Naive thymus-derived CD4-positive, alpha-beta T cell (primary cell): Measurements from ENCODE around the gene TTC39C. TPM values are rescaled to one million over a fixed set of nuclear protein-coding genes. Genes with fewer than 3 reads are reported as not detected.

ENCODE experiments used
- ATAC-seq: fragments of 150-1000 bp; cut with Tn5 transposase; 2 replicates; pipeline ENCODE4 v1.10.0; 2021; ENCODE audit warnings: mild to moderate bottlenecking, moderate library complexity
- CTCF ChIA-PET: fragments of 350-600 bp; sonication (Branson Sonifier 250); formaldehyde crosslinking; loops from one replicate; lab custom pipeline; 2021; ENCODE audit warnings: antibody characterized with exemption; lab: Charles Lee
- POLR2A ChIA-PET: fragments of 350-600 bp; sonication (Branson Sonifier 250); formaldehyde crosslinking; loops from one replicate; lab custom pipeline; 2021; ENCODE audit warnings: antibody characterized with exemption, inconsistent platforms; lab: Charles Lee
- DNase-seq, 9 donors: peaks; one replicate each; pipeline versions ENCODE4 v3.0.0 to v3.0.0-alpha.2; 2020 to 2022; ENCODE audit warnings: mixed read lengths in 1 of 9
- H3K27ac ChIP-seq: one replicate; pipeline ENCODE4 v1.7.0; 2013; ENCODE audit warnings: mild to moderate bottlenecking, low read depth, low read length, moderate library complexity
- H3K27me3 ChIP-seq, 2 donors: one replicate each; pipeline ENCODE4 v1.7.0; 2013; ENCODE audit warnings: low read length in 2 of 2, mild to moderate bottlenecking in 2 of 2, moderate library complexity in 2 of 2; ENCODE audit not compliant: control insufficient read depth in 2 of 2, insufficient read depth in 2 of 2
- H3K36me3 ChIP-seq, 3 experiments: 1 replicate in 2 of 3; 2 replicates in 1 of 3; pipeline ENCODE4 v1.7.0; 2013; ENCODE audit warnings: low read length in 3 of 3, mild to moderate bottlenecking in 3 of 3, moderate library complexity in 1 of 3; ENCODE audit not compliant: insufficient read depth in 3 of 3, control insufficient read depth in 2 of 3
- H3K4me1 ChIP-seq, 2 donors: one replicate each; pipeline ENCODE4 v1.7.0; 2013; ENCODE audit warnings: low read length in 2 of 2, mild to moderate bottlenecking in 2 of 2, moderate library complexity in 1 of 2; ENCODE audit not compliant: control insufficient read depth in 2 of 2, insufficient read depth in 2 of 2
- H3K4me3 ChIP-seq: 2 replicates; pipeline ENCODE4 v1.7.0; 2013; ENCODE audit warnings: mild to moderate bottlenecking, low read length
- H3K9me3 ChIP-seq, 3 experiments: 1 replicate in 2 of 3; 2 replicates in 1 of 3; pipeline ENCODE4 v1.7.0; 2013; ENCODE audit warnings: low read length in 3 of 3; ENCODE audit not compliant: control insufficient read depth in 2 of 3
- H3K27ac Mint-ChIP-seq, 9 donors: one replicate each; pipeline ENCODE4 v1.8.0; 2020 to 2022; ENCODE audit warnings: mixed read lengths in 9 of 9, mild to moderate bottlenecking in 8 of 9, moderate library complexity in 5 of 9, inconsistent platforms in 2 of 9
- H3K27me3 Mint-ChIP-seq, 5 donors: one replicate each; pipeline ENCODE4 v1.8.0; 2021 to 2022; ENCODE audit warnings: mixed read lengths in 5 of 5, mild to moderate bottlenecking in 1 of 5
- H3K36me3 Mint-ChIP-seq, 5 donors: one replicate each; pipeline ENCODE4 v1.8.0; 2020 to 2022; ENCODE audit warnings: mixed read lengths in 5 of 5, mild to moderate bottlenecking in 3 of 5, inconsistent platforms in 1 of 5
- H3K4me1 Mint-ChIP-seq, 7 donors: one replicate each; pipeline ENCODE4 v1.8.0; 2020 to 2022; ENCODE audit warnings: mixed read lengths in 7 of 7, mild to moderate bottlenecking in 3 of 7, inconsistent platforms in 1 of 7
- H3K4me3 Mint-ChIP-seq, 10 donors: one replicate each; pipeline ENCODE4 v1.8.0; 2020 to 2022; ENCODE audit warnings: mild to moderate bottlenecking in 10 of 10, mixed read lengths in 10 of 10, moderate library complexity in 6 of 10, inconsistent platforms in 2 of 10
- H3K9me3 Mint-ChIP-seq, 11 donors: one replicate each; pipeline ENCODE4 v1.8.0; 2020 to 2022; ENCODE audit warnings: mixed read lengths in 11 of 11, mild to moderate bottlenecking in 4 of 11, inconsistent platforms in 1 of 11, moderate library complexity in 1 of 11
- intact Hi-C, 2 donors: fragments of 100-400 bp; cut with micrococcal nuclease; formaldehyde crosslinking; loops; one replicate each; pipeline ENCODE4 v1.15.1; 2023
- polyA plus RNA-seq, 2 donors: library from polyadenylated mRNA; unstranded; fragments of 300-500 nt; fragmentation: Illumina TruSeq; gene quantifications; one replicate each; pipeline ENCODE4 v1.2.3, GENCODE V29; 2021
- total RNA-seq, 6 experiments: library from RNA in 5 of 6; stranded (reverse) in 5 of 6; gene quantifications; 1 replicate in 5 of 6; 2 replicates in 1 of 6; pipeline ENCODE4 v1.2.3 and lab custom pipeline; 2021 to 2026

The TTC39C gene
- total and polyA plus RNA-seq, 7 experiments from 2014 or later: 51.4 to 98.8 (median 87.7) TPM

- Histone ChIP-seq H3K4me1 (peaks cover 28 to 91% of the 10 kb centered on the region in 2 donors), H3K27ac (no peak overlapping the region), H3K27me3 (no peaks in the 10 kb centered on the region), H3K4me3 (no peak overlapping the region), H3K9me3 (no peaks in the 10 kb centered on the region), H3K36me3 (no peaks in the 10 kb centered on the region)
- Mint-ChIP-seq H3K27ac (peak overlapping the region in 5 of 9 donors; percentile 25 to 68 (median 48)), H3K4me1 (peaks cover 32 to 78% (median 66%) of the 10 kb centered on the region in 7 donors), H3K9me3 (peaks cover 0 to 2% (median 0%) of the 10 kb centered on the region in 11 donors), H3K36me3 (peaks cover 0 to 7% (median 0%) of the 10 kb centered on the region in 5 donors), H3K27me3 (no peaks in the 10 kb centered on the region), H3K4me3 (peak overlapping the region in 1 of 10 donors; percentile 9)
- CTCF ChIA-PET: interaction anchor here (1.0 kb wide), 1 partner anchor 174 kb away, joined by 3 read pairs; no protein-coding TSS in a partner anchor
- ATAC-seq (no peak), DNase-seq (no peak)
- POLR2A ChIA-PET: interaction anchor here (0.9 to 1.6 kb wide), 2 partner anchors 11 to 13 kb away, joined by 3 to 5 read pairs; no protein-coding TSS in a partner anchor
- intact Hi-C loops: no loop called here
These were observed 10.5 kb upstream of the TTC39C start for GRCh38 chr18:24003903-24004640.

- Histone ChIP-seq H3K9me3 (no peaks in the 10 kb centered on the region), H3K36me3 (no peaks in the 10 kb centered on the region), H3K27me3 (no peaks in the 10 kb centered on the region), H3K27ac (no peak overlapping the region), H3K4me1 (peaks cover 52 to 94% of the 10 kb centered on the region in 2 donors), H3K4me3 (no peak overlapping the region)
- DNase-seq (no peak), ATAC-seq (no peak)
- Mint-ChIP-seq H3K27me3 (no peaks in the 10 kb centered on the region), H3K9me3 (no peaks in the 10 kb centered on the region), H3K4me3 (no peak overlapping the region), H3K27ac (peak overlapping the region in 8 of 9 donors; percentile 15 to 94 (median 75)), H3K4me1 (peaks cover 39 to 89% (median 81%) of the 10 kb centered on the region in 7 donors), H3K36me3 (peaks cover 0 to 3% (median 0%) of the 10 kb centered on the region in 5 donors)
- intact Hi-C loops: no loop called here
- CTCF ChIA-PET: interaction anchor here (1.4 kb wide), 1 partner anchor 88 kb away, joined by 4 read pairs; no protein-coding TSS in a partner anchor
- POLR2A ChIA-PET: interaction anchor here (0.8 to 1.9 kb wide), 4 partner anchors 12 to 38 kb away, joined by 3 to 11 read pairs (median 4); no protein-coding TSS in a partner anchor
These were observed 7.7 kb upstream of the TTC39C start for GRCh38 chr18:24006712-24007313.

GRCh38 chr18:24009246-24009645, 5.3 kb upstream of the TTC39C start:
- Mint-ChIP-seq H3K4me1 (peaks cover 41 to 86% (median 72%) of the 10 kb centered on the region in 7 donors), H3K27ac (peak overlapping the region; percentile 93 to 98 (median 97)), H3K36me3 (peaks cover 0 to 3% (median 0%) of the 10 kb centered on the region in 5 donors), H3K9me3 (no peaks in the 10 kb centered on the region), H3K4me3 (peak overlapping the region; percentile 43 to 98 (median 66)), H3K27me3 (no peaks in the 10 kb centered on the region)
- Histone ChIP-seq H3K27ac (peak overlapping the region; percentile 82), H3K4me3 (peak overlapping the region; percentile 7), H3K36me3 (no peaks in the 10 kb centered on the region), H3K4me1 (peaks cover 68 to 93% of the 10 kb centered on the region in 2 donors), H3K27me3 (no peaks in the 10 kb centered on the region), H3K9me3 (no peaks in the 10 kb centered on the region)
- ChIA-PET POLR2A (interaction anchor here (1.0 to 4.9 kb wide), 6 partner anchors 10 to 87 kb away, joined by 4 to 33 read pairs (median 6); no protein-coding TSS in a partner anchor), CTCF (interaction anchor here (1.0 to 1.1 kb wide), 3 partner anchors 37 to 91 kb away, joined by 3 to 4 read pairs (median 3); no protein-coding TSS in a partner anchor)
- DNase-seq (no peak), ATAC-seq (no peak)
- intact Hi-C loops: loop anchor here in 1 of 2 donors (1.0 kb wide), 5 partner anchors 45 to 387 kb away; no protein-coding TSS in a partner anchor

- intact Hi-C loops: loop anchor here (1.0 to 10.0 kb wide), 10 partner anchors 45 to 945 kb away; no protein-coding TSS in a partner anchor
- Histone ChIP-seq H3K9me3 (no peaks in the 10 kb centered on the region), H3K27ac (peak overlapping the region; percentile 82), H3K27me3 (no peaks in the 10 kb centered on the region), H3K4me3 (peak overlapping the region; percentile 7), H3K4me1 (peaks cover 64 to 87% of the 10 kb centered on the region in 2 donors), H3K36me3 (peaks cover 0 to under 1% (median 0%) of the 10 kb centered on the region in 3 experiments)
- H3K4me1 Mint-ChIP-seq: peaks cover 38 to 80% (median 67%) of the 10 kb centered on the region in 7 donors
- ATAC-seq (peak; percentile 10), DNase-seq (peak in 6 of 9 donors; percentile 34 to 43 (median 40))
- H3K36me3 Mint-ChIP-seq: peaks cover 0 to 3% (median 0%) of the 10 kb centered on the region in 5 donors
- H3K27me3 Mint-ChIP-seq: no peaks in the 10 kb centered on the region
- ChIA-PET CTCF (interaction anchor here (0.9 to 1.7 kb wide), 10 partner anchors 9 to 186 kb away, joined by 3 to 8 read pairs (median 4); no protein-coding TSS in a partner anchor), POLR2A (interaction anchor here (0.7 to 4.9 kb wide), 11 partner anchors 9 to 88 kb away, joined by 3 to 33 read pairs (median 4); no protein-coding TSS in a partner anchor)
- peak overlapping the region; percentile 93 to 98 (median 97) for H3K27ac Mint-ChIP-seq
- no peaks in the 10 kb centered on the region for H3K9me3 Mint-ChIP-seq
- peak overlapping the region; percentile 43 to 98 (median 66) for H3K4me3 Mint-ChIP-seq
These were observed 4.8 kb upstream of the TTC39C start for GRCh38 chr18:24009651-24010333.

- H3K4me3 Mint-ChIP-seq: peak overlapping the region; percentile 29 to 98 (median 82)
- Histone ChIP-seq H3K4me1 (peaks cover 64 to 78% of the 10 kb centered on the region in 2 donors), H3K27me3 (no peaks in the 10 kb centered on the region), H3K36me3 (peaks cover 0 to 5% (median 0%) of the 10 kb centered on the region in 3 experiments), H3K27ac (peak overlapping the region; percentile 82), H3K9me3 (no peaks in the 10 kb centered on the region), H3K4me3 (peak overlapping the region; percentile 59)
- no peak for ATAC-seq
- peaks cover 0 to 7% (median 0%) of the 10 kb centered on the region in 5 donors for H3K36me3 Mint-ChIP-seq
- H3K4me1 Mint-ChIP-seq: peaks cover 39 to 78% (median 63%) of the 10 kb centered on the region in 7 donors
- ChIA-PET CTCF (interaction anchor here (0.9 to 1.7 kb wide), 11 partner anchors 10 to 186 kb away, joined by 3 to 8 read pairs (median 4); no protein-coding TSS in a partner anchor), POLR2A (interaction anchor here (0.6 to 4.9 kb wide), 18 partner anchors 10 to 123 kb away, joined by 3 to 33 read pairs (median 3); no protein-coding TSS in a partner anchor)
- intact Hi-C loops: loop anchor here (1.0 to 10.0 kb wide), 10 partner anchors 9 to 946 kb away; partner anchors contain the start of gene RMC1 (in 1 of the 2)
- H3K9me3 Mint-ChIP-seq: no peaks in the 10 kb centered on the region
- H3K27me3 Mint-ChIP-seq: no peaks in the 10 kb centered on the region
- H3K27ac Mint-ChIP-seq: peak overlapping the region; percentile 93 to 98 (median 97)
- DNase-seq: no peak
These were observed 3.9 kb upstream of the TTC39C start for GRCh38 chr18:24010673-24011072.
